Spleen (tissue), 7 donors: ENCODE results near the gene HSPB1.

Experiments
- CTCF ChIP-seq, 11 experiments: fragments of 200-600 bp in 7 of 11; fragments of 450-650 bp in 4 of 11; sonication (generic) in 4 of 11; IDR thresholded peaks in 8 of 11; conservative IDR thresholded peaks in 3 of 11; 1 replicate in 7 of 11; 2 replicates in 4 of 11; pipeline versions ENCODE4 v1.4.0 to v1.8.0; 2016 to 2021; ENCODE audit warnings: antibody characterized with exemption in 11 of 11, inconsistent platforms in 4 of 11, mild to moderate bottlenecking in 1 of 11
- POLR2A ChIP-seq, 3 donors: fragments of 450-650 bp; IDR thresholded peaks; one replicate each; pipeline ENCODE4 v1.5.1; 2017; ENCODE audit warnings: antibody characterized with exemption in 3 of 3, mild to moderate bottlenecking in 1 of 3
- POLR2AphosphoS5 ChIP-seq, 3 donors: sonication (generic); formaldehyde crosslinking; IDR thresholded peaks; one replicate each; pipeline ENCODE4 v1.5.1; 2017; ENCODE audit warnings: antibody characterized with exemption in 3 of 3
- donor health status: DM: no; HTN: no; CAD: no; lungs with moderate emphysema.
- donor health status: DM: no; HTN: no; CAD: no.
- donor health status: DM: no; HTN: no; CAD: no.

GRCh38 chr7:76315364-76315763, 12.9 kb downstream of the HSPB1 start:
- TF ChIP-seq CTCF (IDR thresholded peaks at IDR 0.05 in 8 of 11, conservative IDR thresholded peaks at IDR 0.05 in 3 of 11) (no peak), POLR2A (IDR thresholded peaks at IDR 0.05) (no peak), POLR2AphosphoS5 (IDR thresholded peaks at IDR 0.05) (no peak)
